ENCODE data around the gene LRCH1.
A peak's percentile ranks its signal among the peaks of the same experiment; 100 is the strongest.

Gene LRCH1

DNA sequence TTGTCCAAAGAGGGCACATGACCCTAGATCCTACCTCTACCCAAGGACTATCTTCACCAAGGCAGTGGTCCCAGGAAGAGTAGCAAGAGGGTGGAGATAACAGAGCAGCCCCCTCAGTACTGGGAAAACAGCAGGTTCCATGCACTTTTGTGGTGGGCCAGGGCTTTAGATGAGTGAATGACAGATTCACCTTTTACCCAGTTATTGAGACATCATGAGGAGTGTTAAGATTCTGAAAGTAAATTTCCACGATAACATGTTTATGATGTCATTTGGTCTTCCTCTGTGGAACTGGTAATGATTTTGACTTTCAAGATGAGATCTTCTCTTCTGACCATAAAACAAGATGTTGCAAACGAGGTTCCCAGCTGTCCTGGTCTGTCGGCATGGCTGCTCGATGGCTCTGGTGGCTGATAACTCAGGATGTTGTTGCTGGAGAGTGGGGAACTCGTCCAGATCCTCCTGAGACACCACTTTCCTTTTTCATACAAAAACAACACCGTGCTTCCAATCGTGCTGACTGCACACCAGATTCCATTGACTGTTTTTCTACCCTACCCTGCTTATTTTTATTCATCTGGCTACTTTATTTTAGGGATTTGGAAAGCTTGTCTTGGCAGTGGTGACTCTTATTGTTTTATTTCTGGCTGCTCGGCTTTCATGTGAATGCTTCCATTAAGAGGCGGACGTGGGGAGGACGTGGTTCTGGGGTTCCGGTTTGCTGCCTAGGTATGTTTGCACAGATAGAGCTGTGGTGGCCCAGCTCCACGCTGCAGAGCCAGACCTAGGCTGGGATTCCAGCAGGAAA, 88.5 kb downstream of the LRCH1 start:
- no peak for DNase-seq

GRCh38 chr13:46642254-46642653, 89.3 kb downstream of the LRCH1 start:
- DNase-seq, result no peak

GRCh38 chr13:46643165-46643777, 90.3 kb downstream of the LRCH1 start:
- DNase-seq, result no peak

DNA sequence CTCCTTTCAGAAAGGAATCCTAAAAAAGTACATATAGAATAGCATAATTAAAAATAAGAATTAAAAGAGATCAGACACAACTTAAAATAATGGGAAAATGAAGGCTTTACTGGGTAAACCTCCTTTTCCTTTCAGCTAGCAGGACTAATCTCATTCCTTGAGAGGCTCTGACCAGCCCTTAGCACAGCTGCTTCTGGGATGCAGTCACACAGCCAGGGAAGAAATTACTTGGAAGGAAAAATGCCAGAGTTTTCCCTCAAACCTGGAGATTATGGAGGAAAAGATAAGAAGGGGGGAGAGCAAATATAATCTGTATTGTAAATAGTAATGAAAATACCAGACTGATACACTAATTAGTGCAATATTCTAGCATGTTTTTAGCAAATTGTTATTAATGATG, 91.8 kb downstream of the LRCH1 start:
- no peak for DNase-seq

GRCh38 chr13:46647512-46648065, 94.6 kb downstream of the LRCH1 start:
- no peak for DNase-seq

- DNase-seq, result peak; percentile 26
Observed at GRCh38 chr13:46648166-46648607, 95.2 kb downstream of the LRCH1 start.

DNA sequence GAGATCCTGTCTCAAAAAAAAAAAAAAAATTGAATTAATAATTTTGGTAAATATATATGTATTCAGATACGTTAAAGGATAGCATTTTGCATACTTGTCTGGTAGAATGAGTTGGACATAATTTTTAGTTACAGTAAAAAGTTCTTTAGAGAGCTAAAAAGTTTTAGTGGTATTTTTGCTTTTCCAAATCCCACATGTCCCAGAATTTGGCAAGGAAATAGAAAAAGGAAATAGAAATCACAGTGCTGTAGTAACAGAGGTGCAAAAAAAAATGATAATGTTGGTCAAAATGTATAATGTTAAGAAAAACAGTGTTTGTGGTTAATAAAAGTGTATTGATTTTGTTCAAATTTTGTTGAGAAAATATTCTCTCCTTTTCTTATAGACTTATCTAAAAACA, 96.8 kb downstream of the LRCH1 start:
- no peak for DNase-seq

GRCh38 chr13:46654951-46655350, 102.0 kb downstream of the LRCH1 start:
- DNase-seq, result no peak

GRCh38 chr13:46655377-46656180, 102.6 kb downstream of the LRCH1 start:
- no peak for DNase-seq

DNA sequence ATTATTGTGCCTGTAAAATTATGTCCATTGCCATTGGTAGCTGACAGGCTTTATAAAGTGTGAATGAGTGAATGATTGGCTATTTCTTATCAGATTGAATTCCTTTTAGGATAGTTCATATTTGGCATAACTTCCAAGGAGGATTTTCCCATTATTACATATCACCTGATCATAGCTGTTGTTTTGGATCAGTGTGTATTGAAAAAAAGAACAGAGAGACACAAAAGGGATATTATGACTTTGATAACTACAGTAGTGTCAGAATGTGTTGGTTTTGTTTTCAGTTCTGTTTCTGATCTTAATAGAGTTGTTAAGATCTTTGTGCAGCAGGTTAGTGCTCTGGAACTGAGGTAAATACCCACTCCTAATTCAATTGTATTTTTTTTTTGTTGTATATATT, 103.8 kb downstream of the LRCH1 start:
- DNase-seq, result no peak

DNA sequence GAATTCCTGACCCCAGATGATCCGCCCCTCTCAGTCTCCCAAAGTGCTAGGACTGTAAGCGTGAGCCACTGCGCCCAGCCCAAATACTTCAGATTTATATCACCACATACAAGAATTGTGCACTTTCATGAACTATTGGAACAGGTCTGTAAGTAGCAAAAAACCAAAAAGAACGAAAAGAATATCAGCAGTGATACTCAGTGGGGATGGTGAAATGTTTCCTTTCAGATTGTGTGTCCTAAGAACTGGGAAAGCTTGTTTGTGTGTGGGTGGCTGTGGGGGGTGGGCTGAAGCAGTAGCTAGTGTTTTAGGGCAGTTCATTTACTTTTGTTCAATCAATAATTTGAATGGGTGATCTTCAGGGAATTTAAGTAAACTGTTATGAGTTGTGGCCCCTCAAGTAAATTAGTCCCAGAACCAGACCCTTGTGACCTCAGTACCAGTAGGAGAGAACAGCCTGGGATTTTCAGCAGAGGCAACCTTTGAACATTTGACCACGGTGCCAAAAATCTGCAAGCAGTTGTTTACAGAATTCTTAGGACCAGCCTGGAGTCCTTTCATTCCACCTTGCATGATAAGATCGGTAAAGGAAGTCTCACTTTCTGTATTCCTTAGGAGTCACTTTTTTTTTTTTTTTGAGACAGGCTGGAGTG, 106.6 kb downstream of the LRCH1 start:
- DNase-seq, result no peak

DNA sequence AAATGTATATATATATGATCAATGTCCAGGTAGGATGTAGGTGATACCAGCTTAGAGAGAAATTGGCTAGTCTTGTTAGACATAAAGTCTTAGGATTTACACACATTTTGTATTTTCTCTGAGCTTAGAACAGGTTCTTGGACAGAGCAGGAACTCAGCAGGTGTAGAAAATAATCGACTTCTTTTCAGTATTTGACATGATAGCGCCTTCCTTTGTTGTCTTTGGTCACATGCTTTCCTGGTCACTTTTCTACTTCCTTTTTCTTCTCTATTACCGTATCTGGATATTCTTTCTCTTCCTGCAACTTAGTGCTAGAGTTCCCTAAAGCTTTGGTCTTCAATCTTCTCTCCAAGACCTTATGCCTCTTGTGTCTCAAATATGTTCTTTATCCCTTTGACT, 107.4 kb downstream of the LRCH1 start:
- no peak for DNase-seq

DNA sequence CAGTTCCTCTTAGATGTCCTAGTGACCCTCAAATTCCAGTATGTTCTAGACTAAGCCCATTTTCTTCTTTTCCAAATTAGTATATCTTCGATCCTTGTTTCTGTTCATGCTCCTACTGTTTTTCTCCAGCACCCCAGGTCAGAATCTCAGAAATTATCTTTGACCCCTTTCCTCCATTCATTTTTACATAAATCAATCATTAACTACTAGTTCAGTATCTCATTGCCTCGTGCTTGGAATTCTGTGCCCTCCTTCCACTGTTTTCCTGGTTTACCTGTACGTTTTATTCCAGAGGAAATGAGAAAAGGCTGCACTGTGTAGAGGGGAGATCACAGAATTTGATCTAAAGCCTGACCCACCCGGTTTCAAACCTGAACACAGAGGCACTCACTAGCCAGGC, 107.9 kb downstream of the LRCH1 start:
- DNase-seq, result no peak

DNA sequence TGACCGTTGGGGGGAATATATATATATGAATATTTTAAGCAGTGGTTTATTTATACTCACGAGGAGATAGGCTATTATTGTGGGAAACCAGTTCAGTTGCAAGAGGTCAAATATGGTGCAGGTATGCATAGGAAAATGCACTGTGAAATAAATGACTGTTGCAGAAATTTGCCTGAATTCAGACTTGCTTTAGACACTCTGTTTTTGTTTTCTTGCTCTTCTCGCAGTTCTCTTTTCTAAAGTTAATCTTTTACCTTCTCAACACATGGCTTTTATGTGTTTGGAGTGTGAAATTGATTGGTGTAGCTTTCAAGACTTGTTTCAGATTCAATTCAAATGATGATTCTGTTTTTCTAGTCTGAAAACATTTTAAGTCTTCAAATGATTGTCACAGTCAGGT, 109.7 kb downstream of the LRCH1 start:
- no peak for DNase-seq

- DNase-seq, result no peak
Observed at GRCh38 chr13:46663206-46664037, 110.5 kb downstream of the LRCH1 start.

DNA sequence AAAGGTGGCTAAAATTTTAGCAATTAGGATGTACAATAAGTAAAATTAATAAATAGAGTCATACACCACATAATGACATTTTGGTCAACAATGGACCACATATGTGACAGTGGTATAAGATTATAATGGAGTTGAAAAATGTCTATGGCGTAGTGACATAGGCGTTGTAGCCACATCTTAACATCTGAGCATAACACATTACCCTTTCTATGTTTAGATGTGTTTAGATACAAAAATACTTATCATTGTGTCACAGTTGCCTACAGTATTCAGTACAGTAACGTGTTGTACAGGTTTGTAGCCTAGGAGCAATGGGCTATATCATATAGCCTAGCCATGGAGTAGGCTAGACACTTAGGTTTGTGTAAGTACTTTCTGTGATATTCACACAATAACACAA, 111.2 kb downstream of the LRCH1 start:
- DNase-seq, result no peak

DNA sequence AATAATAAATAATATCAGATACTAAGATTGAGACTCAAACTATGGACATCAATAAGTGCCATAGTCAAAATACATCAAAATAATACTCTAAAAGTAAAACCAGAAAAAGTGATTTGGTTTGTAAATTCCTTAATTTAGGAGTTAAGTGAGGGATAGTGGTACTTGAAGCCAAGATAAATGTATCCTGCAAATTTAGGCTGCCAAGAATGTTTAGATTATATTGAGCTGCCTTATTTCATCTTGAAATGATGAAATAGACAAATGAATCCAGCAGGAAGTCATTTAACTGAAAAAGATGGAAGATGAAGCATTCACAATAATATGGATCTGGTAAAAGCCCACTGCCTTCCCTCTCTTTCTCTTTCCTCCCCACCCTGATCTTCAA, 112.3 kb downstream of the LRCH1 start:
- no peak for DNase-seq

GRCh38 chr13:46665633-46666482, 112.9 kb downstream of the LRCH1 start:
- DNase-seq, result no peak

GRCh38 chr13:46666727-46667456, 113.9 kb downstream of the LRCH1 start:
- DNase-seq, result no peak

DNA sequence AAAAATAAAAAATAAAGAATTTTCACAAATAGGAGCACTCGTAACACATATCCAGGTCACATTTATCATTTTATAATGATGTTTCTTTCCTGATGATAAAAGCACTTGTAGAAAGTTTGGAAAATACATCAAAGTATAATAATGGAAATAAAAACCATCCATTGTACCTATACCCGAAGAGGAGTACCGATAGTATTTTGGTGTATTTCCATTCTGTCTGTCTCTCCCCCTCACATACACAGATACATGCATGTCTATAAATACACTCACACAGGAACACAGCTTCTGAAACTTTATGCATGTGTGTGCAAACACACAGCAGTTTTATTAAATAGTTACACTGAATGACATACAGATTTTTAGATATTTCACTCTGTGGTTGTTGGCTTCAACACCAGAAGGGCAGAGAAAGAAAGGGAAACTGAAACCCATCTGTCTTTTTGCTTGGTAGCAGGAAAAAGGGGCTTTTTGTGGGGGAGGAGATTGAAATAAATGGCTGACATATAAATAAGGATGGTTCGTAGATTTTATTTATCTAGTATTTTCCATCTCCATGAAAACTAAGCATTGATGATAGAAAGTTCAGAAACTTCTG, 114.8 kb downstream of the LRCH1 start:
- DNase-seq, result no peak
